ENCODE data around the gene SRCIN1. TPM values are rescaled to one million over a fixed set of nuclear protein-coding genes. Genes with fewer than 3 reads are reported as not detected.

SRCIN1 gene
- total RNA-seq, 2 donors from 2014 or later, result 11.2 to 19.8 TPM

DNA sequence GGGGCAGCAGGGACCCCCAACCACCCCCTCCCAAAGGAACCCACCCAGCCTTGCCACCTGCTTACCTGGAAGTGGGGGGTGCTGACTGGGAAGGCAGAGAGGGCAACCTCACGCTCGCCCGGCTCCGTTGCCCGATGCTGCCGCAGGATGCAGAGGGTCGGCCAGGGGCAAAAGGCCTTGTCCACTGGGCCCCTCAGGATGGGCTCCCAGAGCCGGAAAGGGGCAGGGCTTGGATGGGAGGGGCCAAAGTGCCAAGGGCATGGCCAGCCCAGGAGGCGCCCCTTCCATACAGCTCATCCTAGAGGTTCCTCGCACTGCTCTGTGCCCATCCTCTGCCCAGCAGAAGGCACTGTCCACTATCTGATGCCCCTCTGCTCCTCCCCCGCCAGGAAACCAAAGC is 59.4 kb downstream of the SRCIN1 start:
- no peaks in the 10 kb centered on the region for H3K9me3 ChIP-seq
- H3K4me1 ChIP-seq, result no peaks in the 10 kb centered on the region
- H3K27me3 ChIP-seq, result no peaks in the 10 kb centered on the region
- H3K27ac ChIP-seq, result no peak overlapping the region
- H3K4me3 ChIP-seq, result no peak overlapping the region
- no peak for ATAC-seq
- DNase-seq, result no peak
- intact Hi-C loops (cut with DNase I), result no loop called here
- H3K36me3 ChIP-seq (replicated peaks in 1 of 2; ENCODE audit: insufficient read depth in 1 of 2, low read depth in 2 of 2), result no peaks in the 10 kb centered on the region
- WGBS, 2 donors, result 79% methylated on average over 9 of the region's 11 CpGs; no CpG with 5 or more reads in 1 of the 2 donors
- TF ChIP-seq POLR2A (IDR thresholded peaks at IDR 0.05), result no peak
- TF ChIP-seq, protein P1, sequence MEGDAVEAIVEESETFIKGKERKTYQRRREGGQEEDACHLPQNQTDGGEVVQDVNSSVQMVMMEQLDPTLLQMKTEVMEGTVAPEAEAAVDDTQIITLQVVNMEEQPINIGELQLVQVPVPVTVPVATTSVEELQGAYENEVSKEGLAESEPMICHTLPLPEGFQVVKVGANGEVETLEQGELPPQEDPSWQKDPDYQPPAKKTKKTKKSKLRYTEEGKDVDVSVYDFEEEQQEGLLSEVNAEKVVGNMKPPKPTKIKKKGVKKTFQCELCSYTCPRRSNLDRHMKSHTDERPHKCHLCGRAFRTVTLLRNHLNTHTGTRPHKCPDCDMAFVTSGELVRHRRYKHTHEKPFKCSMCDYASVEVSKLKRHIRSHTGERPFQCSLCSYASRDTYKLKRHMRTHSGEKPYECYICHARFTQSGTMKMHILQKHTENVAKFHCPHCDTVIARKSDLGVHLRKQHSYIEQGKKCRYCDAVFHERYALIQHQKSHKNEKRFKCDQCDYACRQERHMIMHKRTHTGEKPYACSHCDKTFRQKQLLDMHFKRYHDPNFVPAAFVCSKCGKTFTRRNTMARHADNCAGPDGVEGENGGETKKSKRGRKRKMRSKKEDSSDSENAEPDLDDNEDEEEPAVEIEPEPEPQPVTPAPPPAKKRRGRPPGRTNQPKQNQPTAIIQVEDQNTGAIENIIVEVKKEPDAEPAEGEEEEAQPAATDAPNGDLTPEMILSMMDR (IDR thresholded peaks at IDR 0.05), result no peak

DNA sequence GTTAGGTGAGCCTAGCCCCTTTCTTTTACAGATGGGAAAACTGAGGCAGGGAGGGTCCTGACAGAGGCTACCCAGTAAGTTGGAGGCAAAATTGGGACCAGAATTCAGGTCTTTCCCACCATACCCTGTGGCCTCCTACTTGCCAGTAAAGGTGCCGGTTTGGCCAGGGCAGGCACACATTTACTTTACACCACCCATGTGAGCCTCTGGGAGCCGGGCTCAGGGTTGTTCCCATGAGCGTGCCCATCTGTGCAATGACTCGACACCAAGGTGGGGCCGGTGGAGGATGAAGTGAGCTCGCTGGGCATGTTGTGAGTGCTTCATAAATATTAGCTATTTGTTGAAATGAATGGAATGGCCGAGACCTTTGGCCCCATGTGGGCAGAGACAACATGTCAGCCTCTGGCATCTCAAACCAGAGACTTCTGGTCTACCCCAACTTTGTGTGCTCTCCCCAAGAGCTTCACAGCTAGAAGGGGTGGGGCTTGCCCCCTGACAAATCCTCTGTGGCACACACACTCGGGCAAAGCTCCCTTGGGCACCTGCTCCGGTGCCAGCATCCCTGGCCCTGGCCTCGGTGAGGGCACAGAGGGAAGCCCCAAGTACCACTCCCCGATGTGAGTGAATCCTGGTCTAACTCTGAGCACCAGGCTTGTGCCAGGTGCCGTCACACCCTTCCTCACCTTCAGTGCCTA is 60.1 kb downstream of the SRCIN1 start:
- Histone ChIP-seq H3K4me1 (no peaks in the 10 kb centered on the region), H3K4me3 (no peak overlapping the region), H3K27ac (no peak overlapping the region), H3K36me3 (replicated peaks in 1 of 2; ENCODE audit: insufficient read depth in 1 of 2, low read depth in 2 of 2) (no peaks in the 10 kb centered on the region), H3K9me3 (no peaks in the 10 kb centered on the region), H3K27me3 (no peaks in the 10 kb centered on the region)
- WGBS, 2 donors, result 73 to 83% methylated on average over 11 to 12 of the region's 12 CpGs
- DNase-seq, result no peak
- intact Hi-C loops (cut with DNase I), result no loop called here
- TF ChIP-seq, protein P1 (IDR thresholded peaks at IDR 0.05), result no peak
- TF ChIP-seq POLR2A (IDR thresholded peaks at IDR 0.05), result no peak
- no peak for ATAC-seq

DNA sequence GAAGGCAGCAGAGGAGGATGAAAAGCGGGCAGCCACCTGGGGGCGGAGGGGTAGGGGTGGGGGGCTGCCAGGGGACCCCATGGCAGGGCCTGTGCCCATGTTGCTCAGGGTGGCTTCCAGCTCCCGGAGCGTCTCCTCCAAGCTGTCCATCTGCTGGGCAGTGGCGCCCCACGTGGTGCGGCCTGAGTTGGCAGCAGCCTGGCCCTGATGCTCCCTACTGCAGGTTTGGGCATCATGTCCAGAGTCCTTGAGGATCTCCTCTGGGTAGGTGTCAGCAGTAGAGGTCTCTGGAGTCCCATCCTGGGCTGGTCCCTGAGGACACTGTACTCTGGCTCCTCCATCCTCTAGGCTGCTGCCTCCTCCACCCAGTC is 60.9 kb downstream of the SRCIN1 start:
- TF ChIP-seq POLR2A (IDR thresholded peaks at IDR 0.05), result no peak
- TF ChIP-seq, protein P1 (IDR thresholded peaks at IDR 0.05), result no peak
- no peak for DNase-seq
- no peaks in the 10 kb centered on the region for H3K27me3 ChIP-seq
- H3K9me3 ChIP-seq, result no peaks in the 10 kb centered on the region
- intact Hi-C loops (cut with DNase I), result no loop called here
- 87% methylated on average over 6 of the region's 7 CpGs; no CpG with 5 or more reads in 1 of the 2 donors for WGBS, 2 donors
- H3K4me3 ChIP-seq, result no peak overlapping the region
- no peaks in the 10 kb centered on the region for H3K4me1 ChIP-seq
- no peak overlapping the region for H3K27ac ChIP-seq
- no peaks in the 10 kb centered on the region for H3K36me3 ChIP-seq (replicated peaks in 1 of 2; ENCODE audit: insufficient read depth in 1 of 2, low read depth in 2 of 2)
- no peak for ATAC-seq

DNA sequence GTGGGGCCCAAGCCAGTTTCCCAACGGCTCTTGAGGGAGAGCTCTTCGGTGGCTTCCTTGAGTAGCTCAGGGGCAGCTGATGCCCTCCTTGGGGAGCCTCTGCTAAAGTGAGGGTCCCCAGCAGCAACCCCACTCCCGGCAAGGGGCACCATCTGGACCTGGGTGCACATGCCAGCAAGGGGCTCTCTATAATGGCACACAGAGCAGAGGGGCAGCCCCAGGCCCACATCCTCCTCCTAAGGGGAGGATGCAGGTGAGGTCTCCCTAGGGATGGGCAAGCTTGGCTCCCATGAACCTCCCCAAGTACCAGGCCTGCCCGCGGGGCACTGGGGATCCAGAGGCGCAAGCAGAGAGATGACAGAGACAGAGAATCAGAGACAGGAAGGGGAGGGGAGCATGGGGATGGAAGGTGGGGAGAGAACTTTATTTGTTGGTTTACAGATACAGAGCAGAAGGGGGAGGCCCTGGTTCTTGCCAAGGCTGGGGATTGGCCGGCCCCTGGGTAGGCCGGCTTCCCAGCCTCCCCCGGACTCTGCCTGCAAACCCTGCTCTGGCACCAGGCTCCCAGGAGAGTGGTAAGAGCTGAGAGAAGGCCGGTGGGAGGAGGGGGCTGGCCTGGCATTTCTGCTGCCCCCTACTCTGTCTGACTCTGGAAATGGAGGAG is 61.4 kb downstream of the SRCIN1 start:
- H3K4me1 ChIP-seq, result peaks cover under 1% of the 10 kb centered on the region
- H3K9me3 ChIP-seq, result no peaks in the 10 kb centered on the region
- intact Hi-C loops (cut with DNase I), result no loop called here
- H3K27me3 ChIP-seq, result no peaks in the 10 kb centered on the region
- WGBS, 2 donors, result 65 to 85% methylated on average over 9 to 10 of the region's 10 CpGs
- no peak overlapping the region for H3K4me3 ChIP-seq
- no peak for TF ChIP-seq POLR2A (IDR thresholded peaks at IDR 0.05)
- TF ChIP-seq, protein P1 (IDR thresholded peaks at IDR 0.05), result no peak
- H3K27ac ChIP-seq, result no peak overlapping the region
- no peaks in the 10 kb centered on the region for H3K36me3 ChIP-seq (replicated peaks in 1 of 2; ENCODE audit: insufficient read depth in 1 of 2, low read depth in 2 of 2)
- DNase-seq (no peak), ATAC-seq (no peak)
